Breast epithelium (tissue), 3 donors: ENCODE data around the gene SDK1.

ENCODE experiments used
- POLR2A ChIP-seq: fragments of 450-650 bp; IDR thresholded peaks from one replicate; pipeline ENCODE4 v1.6.1; 2016; ENCODE audit warnings: antibody characterized with exemption, mild to moderate bottlenecking, moderate library complexity
- POLR2AphosphoS5 ChIP-seq, 3 donors: sonication (generic); formaldehyde crosslinking; IDR thresholded peaks; one replicate each; pipeline ENCODE4 v1.6.1; 2017; ENCODE audit warnings: antibody characterized with exemption in 3 of 3
- TF ChIP-seq, protein P1 (sequence below), 3 donors: fragments of 450-650 bp; IDR thresholded peaks; one replicate each; pipeline ENCODE4 v1.5.1; 2016 to 2017; ENCODE audit warnings: antibody characterized with exemption in 3 of 3, mild to moderate bottlenecking in 3 of 3, moderate library complexity in 3 of 3

GRCh38 chr7:4297165-4297917 is 996.3 kb downstream of the SDK1 start:
- TF ChIP-seq, protein P1, sequence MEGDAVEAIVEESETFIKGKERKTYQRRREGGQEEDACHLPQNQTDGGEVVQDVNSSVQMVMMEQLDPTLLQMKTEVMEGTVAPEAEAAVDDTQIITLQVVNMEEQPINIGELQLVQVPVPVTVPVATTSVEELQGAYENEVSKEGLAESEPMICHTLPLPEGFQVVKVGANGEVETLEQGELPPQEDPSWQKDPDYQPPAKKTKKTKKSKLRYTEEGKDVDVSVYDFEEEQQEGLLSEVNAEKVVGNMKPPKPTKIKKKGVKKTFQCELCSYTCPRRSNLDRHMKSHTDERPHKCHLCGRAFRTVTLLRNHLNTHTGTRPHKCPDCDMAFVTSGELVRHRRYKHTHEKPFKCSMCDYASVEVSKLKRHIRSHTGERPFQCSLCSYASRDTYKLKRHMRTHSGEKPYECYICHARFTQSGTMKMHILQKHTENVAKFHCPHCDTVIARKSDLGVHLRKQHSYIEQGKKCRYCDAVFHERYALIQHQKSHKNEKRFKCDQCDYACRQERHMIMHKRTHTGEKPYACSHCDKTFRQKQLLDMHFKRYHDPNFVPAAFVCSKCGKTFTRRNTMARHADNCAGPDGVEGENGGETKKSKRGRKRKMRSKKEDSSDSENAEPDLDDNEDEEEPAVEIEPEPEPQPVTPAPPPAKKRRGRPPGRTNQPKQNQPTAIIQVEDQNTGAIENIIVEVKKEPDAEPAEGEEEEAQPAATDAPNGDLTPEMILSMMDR (IDR thresholded peaks at IDR 0.05), result no peak
- TF ChIP-seq POLR2AphosphoS5 (IDR thresholded peaks at IDR 0.05) (no peak), POLR2A (no peak)
